Lower lobe of right lung (tissue), 2 donors: ENCODE results near the gene GPR39. TPM values are rescaled to one million over a fixed set of nuclear protein-coding genes. Genes with fewer than 3 reads are reported as not detected.

Source experiments
- ATAC-seq, 2 donors: fragments of 200-7000 bp; cut with Tn5 transposase; one replicate each; pipeline ENCODE4 v1.9.1; 2020 to 2022; ENCODE audit warnings: mild to moderate bottlenecking in 2 of 2, moderate library complexity in 2 of 2
- DNase-seq: peaks from one replicate; pipeline ENCODE4 v3.0.0-alpha.2; 2020
- H3K27ac ChIP-seq: fragments of 200-600 bp; one replicate; pipeline ENCODE4 v1.8.0; 2022
- H3K27me3 ChIP-seq: fragments of 200-600 bp; one replicate; pipeline ENCODE4 v1.8.0; 2022; ENCODE audit warnings: low read depth
- H3K36me3 ChIP-seq: fragments of 200-600 bp; one replicate; pipeline ENCODE4 v1.8.0; 2022; ENCODE audit warnings: mild to moderate bottlenecking
- H3K4me1 ChIP-seq: fragments of 200-600 bp; one replicate; pipeline ENCODE4 v1.8.0; 2022
- H3K4me3 ChIP-seq: fragments of 200-600 bp; one replicate; pipeline ENCODE4 v1.8.0; 2022; ENCODE audit warnings: mild to moderate bottlenecking
- H3K9me3 ChIP-seq: fragments of 200-600 bp; one replicate; pipeline ENCODE4 v1.8.0; 2022
- CTCF ChIP-seq: fragments of 200-600 bp; IDR thresholded peaks from one replicate; pipeline ENCODE4 v1.8.0; 2022; ENCODE audit warnings: antibody characterized with exemption, mild to moderate bottlenecking
- intact Hi-C: fragments of 100-400 bp; cut with DNase I; formaldehyde crosslinking; loops from one replicate; pipeline ENCODE4 v1.11.0; 2022
- total RNA-seq: library from RNA; stranded (reverse); fragmentation: NEBNext Ultra II Directional; extraction: Animal tissue kit (Norgen Biotek cat#: 25700); gene quantifications from one replicate; pipeline ENCODE4 v1.2.1, GENCODE V29; 2021
- donor health status: DM: no; HTN: yes; CAD: no; lungs with severe emphysema.

Gene GPR39
- total RNA-seq, 1 donor from 2014 or later, result 11.2 TPM

GRCh38 chr2:132484144-132484543 lies 67.5 kb downstream of the GPR39 start:
- DNase-seq (no peak), ATAC-seq (no peak)
- Histone ChIP-seq H3K36me3 (no peaks in the 10 kb centered on the region), H3K4me3 (no peak overlapping the region), H3K4me1 (no peaks in the 10 kb centered on the region), H3K9me3 (peaks cover 6% of the 10 kb centered on the region), H3K27me3 (peaks cover 8% of the 10 kb centered on the region), H3K27ac (no peak overlapping the region)
- intact Hi-C loops, result no loop called here
- TF ChIP-seq CTCF, result no peak

GRCh38 chr2:132488491-132488890 lies 71.9 kb downstream of the GPR39 start:
- no peak for TF ChIP-seq CTCF
- Histone ChIP-seq H3K36me3 (no peaks in the 10 kb centered on the region), H3K4me1 (no peaks in the 10 kb centered on the region), H3K27ac (no peak overlapping the region), H3K4me3 (no peak overlapping the region), H3K9me3 (peaks cover 6% of the 10 kb centered on the region), H3K27me3 (peaks cover 10% of the 10 kb centered on the region)
- intact Hi-C loops, result no loop called here
- no peak for DNase-seq
- ATAC-seq, result no peak

GRCh38 chr2:132489150-132489549 lies 72.5 kb downstream of the GPR39 start:
- ATAC-seq (peak in 1 of 2 donors; percentile 42), DNase-seq (no peak)
- no peak overlapping the region for H3K27ac ChIP-seq
- H3K4me1 ChIP-seq, result no peaks in the 10 kb centered on the region
- no peaks in the 10 kb centered on the region for H3K36me3 ChIP-seq
- peaks cover 6% of the 10 kb centered on the region for H3K9me3 ChIP-seq
- H3K27me3 ChIP-seq, result peaks cover 10% of the 10 kb centered on the region
- H3K4me3 ChIP-seq, result no peak overlapping the region
- intact Hi-C loops, result no loop called here
- no peak for TF ChIP-seq CTCF

GRCh38 chr2:132495881-132496280 lies 79.3 kb downstream of the GPR39 start:
- no peak for ATAC-seq
- intact Hi-C loops, result no loop called here
- no peak overlapping the region for H3K27ac ChIP-seq

GRCh38 chr2:132496555-132496954 lies 80.0 kb downstream of the GPR39 start:
- no peak for ATAC-seq
- intact Hi-C loops, result no loop called here
- no peaks in the 10 kb centered on the region for H3K4me1 ChIP-seq
- no peak for TF ChIP-seq CTCF
- no peak overlapping the region for H3K4me3 ChIP-seq
- DNase-seq, result no peak
- no peak overlapping the region for H3K27ac ChIP-seq
- H3K27me3 ChIP-seq, result no peaks in the 10 kb centered on the region
- H3K9me3 ChIP-seq, result peaks cover 7% of the 10 kb centered on the region
- no peaks in the 10 kb centered on the region for H3K36me3 ChIP-seq

More at GRCh38 chr2:132495881-132496280, 79.3 kb downstream of the GPR39 start:
- H3K9me3 ChIP-seq, result peaks cover 7% of the 10 kb centered on the region
- no peaks in the 10 kb centered on the region for H3K27me3 ChIP-seq
- H3K4me3 ChIP-seq, result no peak overlapping the region
- TF ChIP-seq CTCF, result no peak
- no peak for DNase-seq
- H3K4me1 ChIP-seq, result no peaks in the 10 kb centered on the region
- no peaks in the 10 kb centered on the region for H3K36me3 ChIP-seq

GRCh38 chr2:132497591-132497990 lies 81.0 kb downstream of the GPR39 start:
- H3K27me3 ChIP-seq, result no peaks in the 10 kb centered on the region
- intact Hi-C loops, result no loop called here
- H3K27ac ChIP-seq, result no peak overlapping the region
- no peaks in the 10 kb centered on the region for H3K36me3 ChIP-seq
- H3K4me3 ChIP-seq, result no peak overlapping the region
- peaks cover 15% of the 10 kb centered on the region for H3K9me3 ChIP-seq
- no peak for TF ChIP-seq CTCF
- H3K4me1 ChIP-seq, result no peaks in the 10 kb centered on the region
- no peak for ATAC-seq
- DNase-seq, result no peak
